HG03432 (cell line): ENCODE data around the gene RAET1G.
"Not testable (repeated sequence)": the region's sequence is repeated elsewhere in the genome, so short reads cannot be mapped to it uniquely, and the experiment has no call there.

ENCODE experiments used
- ATAC-seq: cut with Tn5 transposase; IDR thresholded peaks from one replicate; pipeline ENCODE4 v1.9.1; 2021; ENCODE audit warnings: mild to moderate bottlenecking, moderate library complexity; ENCODE audit not compliant: unreplicated experiment

The RAET1G gene

DNA sequence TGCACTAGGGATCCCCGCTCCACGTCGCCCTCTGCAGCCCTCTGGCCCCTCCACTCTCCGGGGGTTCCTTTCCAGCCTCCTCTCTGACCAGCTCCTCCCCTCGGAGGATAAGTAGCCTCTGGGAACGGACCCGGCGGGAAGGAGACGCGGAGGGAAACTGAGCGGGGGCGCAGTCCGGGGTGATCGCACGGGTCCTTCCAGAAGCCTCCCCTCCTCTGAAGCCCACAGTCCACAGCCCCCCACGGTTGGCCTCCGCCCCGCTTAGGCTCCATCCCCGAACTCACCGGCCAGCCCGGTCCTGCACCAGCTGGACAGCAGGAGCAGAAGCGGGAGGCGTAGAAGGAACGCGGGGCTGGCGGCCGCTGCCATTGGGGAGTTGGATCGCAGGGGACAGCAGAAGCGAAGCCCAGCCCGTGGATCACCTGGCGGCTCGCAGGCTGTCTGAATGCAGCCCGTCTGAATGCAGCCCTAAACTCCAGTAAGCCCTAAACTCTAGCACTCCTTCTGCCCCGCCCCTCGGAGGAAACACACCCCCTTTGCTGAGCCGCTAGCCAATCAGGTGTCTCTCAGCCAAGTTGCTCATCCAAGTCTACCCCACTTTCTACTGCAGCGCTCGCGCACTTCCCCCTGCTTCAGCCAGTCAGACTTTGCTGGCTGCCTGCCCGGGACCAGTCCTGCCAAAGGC, at the start of gene RAET1G:
RAET1G (minus strand) TSS at position 480 of the 685 bp plus-strand sequence; CDS start at position 369, 111 bp downstream.
- ATAC-seq = peak; percentile 52

DNA sequence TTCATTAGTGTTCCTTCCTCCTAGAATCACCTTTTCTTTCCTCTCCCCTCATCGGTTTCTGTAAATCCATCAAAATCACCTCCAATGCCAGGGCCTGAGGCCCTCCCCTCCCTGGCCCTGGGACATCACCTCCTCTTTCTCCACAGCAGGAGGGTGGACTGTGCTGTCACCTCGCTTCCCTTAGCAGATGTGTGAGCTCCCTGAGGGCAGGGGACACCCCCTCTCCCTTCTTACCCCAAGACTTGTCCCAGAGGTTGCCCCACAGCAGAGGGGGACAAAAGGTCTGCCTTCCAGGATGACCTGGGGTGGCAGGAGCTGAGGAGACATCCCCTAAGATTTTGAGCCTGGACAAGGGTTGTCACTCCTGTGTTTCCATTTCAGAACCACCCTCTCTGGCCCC, 46.7 kb upstream of the RAET1G start:
- ATAC-seq = no peak

DNA sequence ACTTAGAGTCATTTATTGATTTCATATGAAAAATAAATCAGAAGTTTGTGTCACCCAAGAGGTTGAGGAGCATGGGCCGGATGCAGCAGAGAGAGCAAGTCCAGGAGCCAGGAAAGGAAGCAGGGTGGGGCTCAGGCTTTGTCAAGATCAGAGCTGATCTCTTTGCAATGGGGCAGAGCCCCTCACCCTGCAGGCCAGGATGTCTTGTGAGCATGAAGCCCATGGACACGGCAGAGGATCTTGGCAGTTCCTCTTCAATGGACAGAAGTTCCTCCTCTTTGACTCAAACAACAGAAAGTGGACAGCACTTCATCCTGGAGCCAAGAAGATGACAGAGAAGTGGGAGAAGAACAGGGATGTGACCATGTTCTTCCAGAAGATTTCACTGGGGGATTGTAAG, 46.0 kb upstream of the RAET1G start:
- not testable (repeated sequence) for ATAC-seq

- ATAC-seq = not testable (repeated sequence)
Observed at GRCh38 chr6:149967999-149968398, 45.1 kb upstream of the RAET1G start.

DNA sequence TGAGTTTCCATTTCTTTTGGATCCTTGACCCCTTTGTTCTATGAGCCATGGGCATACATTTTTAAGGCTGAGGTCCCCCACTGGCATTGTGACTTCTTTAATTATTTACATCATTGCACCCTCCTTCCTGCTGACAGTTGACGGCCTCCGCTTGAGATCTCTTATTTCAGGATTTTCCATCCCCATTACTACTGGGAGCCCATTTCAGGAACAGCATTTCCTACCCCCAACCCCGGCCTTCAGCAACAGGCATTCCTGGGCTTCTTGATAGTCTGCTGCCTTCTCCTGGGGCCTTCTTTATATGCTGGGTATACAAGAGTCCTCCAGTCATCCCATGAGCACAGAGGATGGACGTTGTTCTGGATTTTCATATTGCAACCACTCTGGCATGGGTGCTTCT, 44.7 kb upstream of the RAET1G start:
- ATAC-seq = no peak

DNA sequence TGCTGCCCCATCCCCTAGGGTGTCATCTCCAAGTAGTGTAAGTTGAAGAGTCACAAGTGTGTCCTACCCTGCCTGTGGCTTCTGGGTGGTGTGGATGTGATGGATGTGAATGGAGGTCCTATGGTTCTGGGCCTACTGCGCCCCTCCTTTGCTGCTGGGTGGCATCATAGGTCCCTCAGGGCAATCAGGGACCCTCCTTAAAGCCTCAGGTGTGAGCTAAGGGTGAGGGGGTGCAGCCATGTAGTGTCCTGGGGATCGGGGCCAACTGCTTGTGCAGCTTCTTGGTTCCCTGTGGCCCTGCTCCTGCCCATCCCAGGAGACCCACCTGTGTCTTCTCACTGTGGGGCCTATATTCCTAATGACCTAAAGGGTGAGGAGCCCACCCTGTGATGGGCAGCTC, 43.4 kb upstream of the RAET1G start:
- ATAC-seq = not testable (repeated sequence)

GRCh38 chr6:149965194-149966020, 42.5 kb upstream of the RAET1G start:
- ATAC-seq = no peak

DNA sequence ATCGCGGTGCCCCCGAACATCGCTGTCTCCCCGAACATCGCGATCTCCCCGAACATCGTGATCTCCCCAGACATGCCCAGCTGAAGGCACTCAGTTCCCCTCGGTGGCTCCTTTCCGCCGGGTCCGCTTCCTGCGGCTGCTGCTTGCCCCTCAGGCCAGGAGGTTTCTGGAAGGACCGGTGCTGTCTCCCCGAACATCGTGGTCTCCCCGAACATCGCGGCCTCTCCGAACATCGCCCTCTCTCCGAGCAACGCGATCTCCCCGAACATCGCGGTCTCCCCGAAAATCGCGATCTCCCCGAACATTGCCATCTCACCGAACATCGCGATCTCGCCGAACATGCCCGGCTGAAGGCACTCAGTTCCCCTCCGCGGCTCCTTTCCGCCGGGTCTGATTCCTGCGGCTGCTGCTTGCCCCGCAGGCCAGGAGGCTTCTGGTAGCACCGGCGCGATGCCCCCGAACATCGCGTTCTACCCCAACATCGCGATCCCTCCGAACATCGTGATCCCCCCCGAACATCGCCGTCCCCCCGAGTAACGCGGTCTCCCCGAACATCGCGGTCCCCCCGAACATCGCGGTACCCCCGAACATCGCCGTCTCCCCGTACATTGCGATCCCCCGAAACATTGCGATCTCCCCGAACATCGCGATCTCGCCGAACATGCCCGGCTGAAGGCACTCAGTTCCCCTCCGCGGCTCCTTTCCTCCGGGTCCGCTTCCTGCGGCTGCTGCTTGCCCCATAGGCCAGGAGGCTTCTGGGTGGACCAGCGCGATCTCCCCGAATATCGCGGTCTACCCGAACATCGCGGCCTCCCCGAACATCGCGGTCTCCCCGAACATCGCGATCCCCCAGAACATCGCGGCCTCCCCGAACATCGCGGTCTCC, 41.6 kb upstream of the RAET1G start:
- ATAC-seq = no peak

DNA sequence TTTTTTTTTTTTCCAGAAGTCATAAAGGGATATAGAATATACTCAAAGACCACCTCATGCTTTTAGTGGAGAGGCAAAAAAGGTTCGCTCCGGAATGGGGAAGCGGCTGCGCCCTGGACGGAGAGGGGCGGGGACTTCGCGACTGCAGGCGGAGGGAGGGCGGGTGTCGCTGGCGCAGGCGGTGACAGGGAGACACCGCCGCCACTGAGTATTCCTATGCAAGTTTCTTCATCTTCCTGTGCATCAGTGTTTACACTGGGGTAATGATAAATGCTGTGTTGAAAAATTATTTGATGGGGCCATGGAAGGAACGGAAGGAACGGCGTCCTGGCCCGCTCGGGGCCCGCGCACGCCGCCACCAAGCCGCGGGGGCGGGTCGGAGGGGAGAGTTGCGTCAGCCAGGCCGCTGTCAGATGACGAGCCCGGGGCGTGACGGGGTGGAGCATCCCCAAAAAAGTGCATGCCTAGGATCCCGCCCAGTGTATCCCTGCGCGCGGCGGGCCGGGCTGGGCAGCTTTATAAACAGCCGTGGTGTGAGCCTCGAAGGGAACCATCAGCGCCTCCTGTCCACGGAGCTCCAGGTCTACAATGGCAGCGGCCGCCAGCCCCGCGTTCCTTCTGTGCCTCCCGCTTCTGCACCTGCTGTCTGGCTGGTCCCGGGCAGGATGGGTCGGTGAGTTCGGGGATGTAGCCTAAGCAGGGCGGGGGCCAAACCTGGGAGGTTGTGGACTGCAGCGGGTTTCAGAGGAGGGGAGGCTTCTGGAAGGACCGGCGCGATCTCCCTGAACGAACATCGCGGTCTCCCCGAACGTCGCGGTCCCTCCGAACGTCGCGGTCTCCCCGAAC, 40.8 kb upstream of the RAET1G start, which contains the start of gene ULBP1:
ULBP1 (plus strand) TSS at position 482 of the 846 bp plus-strand sequence; CDS start at position 589, 107 bp downstream.
- peak; percentile 61 for ATAC-seq

- ATAC-seq = peak; percentile 40
Observed at GRCh38 chr6:149963212-149963461, 40.2 kb upstream of the RAET1G start.

GRCh38 chr6:149962461-149963211, 39.7 kb upstream of the RAET1G start:
- no peak for ATAC-seq

- ATAC-seq = no peak
Observed at GRCh38 chr6:149961728-149962425, 39.0 kb upstream of the RAET1G start.

- no peak for ATAC-seq
Observed at GRCh38 chr6:149960488-149960887, 37.6 kb upstream of the RAET1G start.

- not testable (repeated sequence) for ATAC-seq
Observed at GRCh38 chr6:149959806-149960205, 36.9 kb upstream of the RAET1G start.

DNA sequence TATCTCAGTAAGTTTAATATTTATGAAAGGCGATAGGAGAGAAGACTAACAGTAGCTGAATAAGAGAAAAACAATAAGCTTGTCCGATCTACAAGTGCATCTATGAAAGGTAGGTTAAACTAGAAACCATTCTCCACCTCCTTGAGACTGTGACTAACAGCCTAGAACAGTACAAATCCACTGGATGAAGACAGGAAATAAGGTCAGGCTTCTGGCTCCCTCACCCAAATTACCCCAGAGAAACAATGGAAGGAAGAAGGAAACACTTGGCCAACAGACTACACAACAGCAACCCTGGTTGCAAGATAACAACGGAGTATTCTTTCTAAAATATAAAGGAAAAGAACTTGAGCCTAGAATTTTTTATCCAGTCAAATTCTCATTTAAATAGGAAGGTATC, 35.2 kb upstream of the RAET1G start:
- ATAC-seq = not testable (repeated sequence)

DNA sequence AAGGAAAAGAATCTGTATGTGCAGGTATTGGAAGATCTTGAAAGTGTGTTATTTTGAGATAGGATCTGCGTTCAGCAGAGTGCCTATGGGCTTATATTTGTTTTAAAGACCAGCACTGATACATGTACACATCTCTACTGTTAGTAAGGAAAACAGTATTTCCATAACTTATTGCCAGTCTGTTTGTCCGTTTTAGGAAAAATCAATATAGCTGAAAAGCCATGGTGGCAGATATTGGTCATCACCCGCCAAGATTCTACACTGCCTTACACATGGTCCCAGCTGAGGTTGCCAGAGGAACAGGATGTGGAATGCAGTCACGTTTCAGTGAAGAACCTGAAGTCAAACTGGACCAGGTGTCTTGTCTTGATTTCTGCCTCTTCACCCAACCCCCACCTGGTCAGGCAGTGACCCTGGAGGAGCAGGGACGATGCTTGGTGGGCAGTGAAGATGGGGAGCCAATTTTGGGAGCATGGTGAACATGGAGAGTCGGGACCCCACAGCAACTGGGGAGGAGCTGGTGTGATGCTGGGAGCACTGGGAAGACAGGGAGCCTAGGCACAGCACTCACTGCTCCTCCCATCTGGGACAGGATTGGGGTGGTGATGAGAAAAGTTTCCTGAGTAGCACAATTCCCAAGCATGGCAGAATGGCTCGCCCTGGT, 32.9 kb upstream of the RAET1G start:
- not testable (repeated sequence) for ATAC-seq

DNA sequence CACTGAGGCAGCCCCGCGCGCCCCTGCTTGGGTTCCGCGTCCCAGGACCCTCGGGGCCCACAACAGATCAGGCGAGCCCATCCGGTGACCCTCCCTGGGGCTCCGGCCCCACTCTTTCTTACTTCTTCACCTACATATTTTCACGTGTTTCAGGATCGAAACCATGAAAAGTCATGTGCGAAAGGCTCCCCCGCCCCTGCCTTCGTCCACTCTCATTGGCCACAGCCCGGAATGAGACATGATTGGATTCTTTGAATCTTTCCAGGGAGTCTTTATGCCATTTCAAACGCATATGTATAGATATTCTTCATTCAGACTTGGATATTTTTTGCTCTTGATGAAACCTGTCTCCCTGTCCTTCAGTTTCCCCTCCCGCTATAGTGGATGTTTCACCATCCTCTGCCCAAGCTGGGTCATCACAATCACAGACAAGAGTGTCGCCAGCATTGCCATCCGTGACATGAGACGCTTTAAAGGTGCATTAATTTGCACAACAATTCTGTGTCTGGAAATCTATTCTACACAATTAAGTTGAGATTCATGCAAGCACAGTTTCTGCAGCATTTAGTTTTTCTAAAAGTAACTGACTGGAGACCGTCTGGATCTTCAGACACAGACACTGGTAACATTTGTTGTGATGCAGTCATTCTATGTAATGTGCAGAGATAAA, 32.2 kb upstream of the RAET1G start:
- ATAC-seq = not testable (repeated sequence)
